Gastrocnemius medialis (tissue), 4 donors: ENCODE data around the gene EDC3.

ENCODE experiments used
- CTCF ChIP-seq, 5 experiments: fragments of 450-650 bp in 3 of 5; fragments of 200-600 bp in 2 of 5; sonication (generic) in 2 of 5; IDR thresholded peaks in 4 of 5; conservative IDR thresholded peaks in 1 of 5; 1 replicate in 4 of 5; 2 replicates in 1 of 5; pipeline ENCODE4 v1.5.1; 2016 to 2019; ENCODE audit warnings: antibody characterized with exemption in 5 of 5, mild to moderate bottlenecking in 3 of 5, moderate library complexity in 3 of 5
- POLR2A ChIP-seq, 2 donors: fragments of 450-650 bp; IDR thresholded peaks; one replicate each; pipeline ENCODE4 v1.6.1; 2017; ENCODE audit warnings: antibody characterized with exemption in 2 of 2, mild to moderate bottlenecking in 2 of 2, moderate library complexity in 2 of 2

- TF ChIP-seq CTCF (IDR thresholded peaks at IDR 0.05 in 4 of 5, conservative IDR thresholded peaks at IDR 0.05 in 1 of 5) (no peak), POLR2A (IDR thresholded peaks at IDR 0.05) (no peak)
These were observed 110.6 kb downstream of the EDC3 start for GRCh38 chr15:74585191-74585590.
